Measurements from ENCODE around the gene POLG2. TPM values are rescaled to one million over a fixed set of nuclear protein-coding genes. Genes with fewer than 3 reads are reported as not detected.
"Not testable (repeated sequence)": the region's sequence is repeated elsewhere in the genome, so short reads cannot be mapped to it uniquely, and the experiment has no call there.

The POLG2 gene
- total RNA-seq, 2 donors from 2014 or later = 6.5 to 18.1 TPM

DNA sequence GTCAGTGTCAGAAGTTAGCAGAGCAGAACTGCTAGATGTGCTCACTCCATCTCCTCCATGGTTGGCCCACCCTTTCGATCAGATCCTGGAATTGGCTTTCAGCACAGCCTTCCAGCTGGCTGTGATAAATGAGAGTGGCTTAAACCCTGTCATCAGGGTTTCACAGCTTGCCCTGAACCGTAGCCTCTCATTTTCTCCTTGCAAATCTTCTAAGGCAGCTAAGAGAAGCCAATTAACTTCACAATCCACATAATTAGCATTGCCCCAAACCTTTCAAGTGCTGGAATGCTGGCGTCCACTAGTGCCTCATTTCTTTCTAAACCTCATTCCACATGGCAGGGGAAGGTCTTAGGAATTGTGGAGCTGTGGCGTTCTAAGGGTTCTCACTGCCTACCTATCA lies 26.2 kb downstream of the POLG2 start:
- 64 to 79% methylated on average over 4 of the region's 4 CpGs for WGBS, 2 donors
- Histone ChIP-seq H3K27ac (no peak overlapping the region), H3K4me3 (no peak overlapping the region), H3K9me3 (no peaks in the 10 kb centered on the region), H3K36me3 (replicated peaks in 1 of 2; ENCODE audit: insufficient read depth in 1 of 2, low read depth in 2 of 2) (no peaks in the 10 kb centered on the region), H3K4me1 (no peaks in the 10 kb centered on the region), H3K27me3 (no peaks in the 10 kb centered on the region)
- intact Hi-C loops (cut with DNase I) = no loop called here
- TF ChIP-seq POLR2A (IDR thresholded peaks at IDR 0.05) = no peak
- TF ChIP-seq, protein P1, sequence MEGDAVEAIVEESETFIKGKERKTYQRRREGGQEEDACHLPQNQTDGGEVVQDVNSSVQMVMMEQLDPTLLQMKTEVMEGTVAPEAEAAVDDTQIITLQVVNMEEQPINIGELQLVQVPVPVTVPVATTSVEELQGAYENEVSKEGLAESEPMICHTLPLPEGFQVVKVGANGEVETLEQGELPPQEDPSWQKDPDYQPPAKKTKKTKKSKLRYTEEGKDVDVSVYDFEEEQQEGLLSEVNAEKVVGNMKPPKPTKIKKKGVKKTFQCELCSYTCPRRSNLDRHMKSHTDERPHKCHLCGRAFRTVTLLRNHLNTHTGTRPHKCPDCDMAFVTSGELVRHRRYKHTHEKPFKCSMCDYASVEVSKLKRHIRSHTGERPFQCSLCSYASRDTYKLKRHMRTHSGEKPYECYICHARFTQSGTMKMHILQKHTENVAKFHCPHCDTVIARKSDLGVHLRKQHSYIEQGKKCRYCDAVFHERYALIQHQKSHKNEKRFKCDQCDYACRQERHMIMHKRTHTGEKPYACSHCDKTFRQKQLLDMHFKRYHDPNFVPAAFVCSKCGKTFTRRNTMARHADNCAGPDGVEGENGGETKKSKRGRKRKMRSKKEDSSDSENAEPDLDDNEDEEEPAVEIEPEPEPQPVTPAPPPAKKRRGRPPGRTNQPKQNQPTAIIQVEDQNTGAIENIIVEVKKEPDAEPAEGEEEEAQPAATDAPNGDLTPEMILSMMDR (IDR thresholded peaks at IDR 0.05) = no peak
- DNase-seq = no peak
- no peak for ATAC-seq

DNA sequence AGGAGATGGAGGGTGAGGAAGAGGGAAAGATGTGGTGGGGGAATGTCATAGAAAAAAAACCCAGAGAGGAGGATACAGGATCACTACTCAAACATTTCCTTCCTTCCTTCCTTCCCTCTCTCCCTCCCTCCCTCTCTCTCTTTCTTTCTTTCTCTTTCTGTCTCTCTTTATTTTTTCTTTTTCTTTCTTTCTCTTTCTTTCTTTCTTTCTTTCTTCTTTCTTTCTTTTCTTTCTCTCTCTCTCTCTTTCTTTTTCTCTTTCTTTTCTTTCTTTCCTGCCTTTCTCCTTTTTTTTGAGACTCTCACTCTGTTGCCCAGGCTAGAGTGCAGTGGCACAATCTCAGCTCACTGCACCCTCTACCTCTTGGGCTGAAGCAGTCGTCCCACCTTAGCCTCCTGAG lies 30.0 kb downstream of the POLG2 start:
- 30 to 46% methylated on average over 1 of the region's 1 CpG for WGBS, 2 donors
- H3K9me3 ChIP-seq; H3K36me3 ChIP-seq (replicated peaks in 1 of 2; ENCODE audit: insufficient read depth in 1 of 2, low read depth in 2 of 2); H3K4me3 ChIP-seq; DNase-seq; ATAC-seq; H3K27ac ChIP-seq; H3K4me1 ChIP-seq; intact Hi-C loops (cut with DNase I); H3K27me3 ChIP-seq: not testable (repeated sequence)

DNA sequence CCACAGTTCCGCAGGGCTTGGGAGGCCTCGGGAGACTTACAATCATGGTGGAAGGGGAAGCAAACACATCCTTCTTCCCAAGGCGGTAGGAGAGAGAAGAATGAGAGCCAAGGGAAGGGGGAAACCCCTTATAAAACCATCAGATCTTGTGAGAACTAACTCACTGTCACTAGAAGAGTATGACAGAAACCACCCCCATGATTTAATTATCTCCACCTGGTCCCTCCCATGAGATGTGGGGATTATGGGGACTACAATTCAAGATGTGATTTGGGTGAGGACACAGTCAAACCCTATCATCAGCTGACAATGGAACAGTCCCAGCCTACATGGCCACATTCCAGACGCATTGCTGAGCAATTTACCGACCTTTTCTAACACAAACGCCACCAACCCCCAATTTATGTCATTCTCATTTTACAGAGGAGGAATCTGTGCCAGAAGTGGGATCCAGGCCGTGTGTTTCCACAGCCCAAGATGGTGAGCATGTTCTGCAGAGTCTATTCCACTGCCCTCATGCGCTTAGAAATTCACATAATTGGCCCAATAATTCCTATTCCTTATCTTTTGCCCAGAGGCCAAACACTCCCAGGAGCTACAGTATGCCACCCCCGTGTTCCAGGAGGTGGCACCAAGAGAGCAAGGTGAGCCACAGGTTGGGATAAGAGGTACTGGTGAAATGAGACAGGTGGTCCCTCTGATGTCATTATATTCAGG lies 30.7 kb downstream of the POLG2 start:
- 58 to 62% methylated on average over 9 of the region's 9 CpGs for WGBS, 2 donors
- no peak for TF ChIP-seq POLR2A (IDR thresholded peaks at IDR 0.05)
- no peak overlapping the region for H3K27ac ChIP-seq
- no peaks in the 10 kb centered on the region for H3K4me1 ChIP-seq
- H3K9me3 ChIP-seq = no peaks in the 10 kb centered on the region
- no peaks in the 10 kb centered on the region for H3K36me3 ChIP-seq (replicated peaks in 1 of 2; ENCODE audit: insufficient read depth in 1 of 2, low read depth in 2 of 2)
- H3K4me3 ChIP-seq = no peak overlapping the region
- ATAC-seq = no peak
- intact Hi-C loops (cut with DNase I) = no loop called here
- no peaks in the 10 kb centered on the region for H3K27me3 ChIP-seq
- no peak for DNase-seq

DNA sequence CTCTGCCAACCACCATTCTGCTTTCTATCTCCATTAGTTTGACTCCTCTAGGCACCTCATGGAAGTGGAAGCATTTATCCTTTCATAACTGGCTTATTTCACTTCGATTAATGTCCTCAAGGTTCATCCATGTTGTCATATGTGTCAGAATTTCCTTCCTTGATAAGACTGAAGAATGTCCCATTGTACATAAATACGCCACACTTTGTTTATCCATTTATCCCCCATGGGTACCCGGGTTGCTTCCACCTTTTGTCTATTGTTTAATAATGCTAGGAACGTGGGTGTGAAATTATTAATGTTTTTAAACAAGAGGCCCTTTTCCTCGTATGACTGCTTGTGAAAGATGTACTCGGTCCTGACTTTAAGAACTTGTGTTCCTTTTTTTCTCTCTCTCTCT lies 35.1 kb downstream of the POLG2 start:
- DNase-seq = no peak
- Histone ChIP-seq H3K27me3 (no peaks in the 10 kb centered on the region), H3K36me3 (replicated peaks in 1 of 2; ENCODE audit: insufficient read depth in 1 of 2, low read depth in 2 of 2) (no peaks in the 10 kb centered on the region), H3K27ac (no peak overlapping the region), H3K9me3 (no peaks in the 10 kb centered on the region), H3K4me1 (no peaks in the 10 kb centered on the region), H3K4me3 (no peak overlapping the region)
- ATAC-seq = no peak
- TF ChIP-seq POLR2A (IDR thresholded peaks at IDR 0.05) = no peak
- TF ChIP-seq, protein P1 (IDR thresholded peaks at IDR 0.05) = no peak
- 60 to 66% methylated on average over 6 of the region's 6 CpGs for WGBS, 2 donors
- intact Hi-C loops (cut with DNase I) = no loop called here

DNA sequence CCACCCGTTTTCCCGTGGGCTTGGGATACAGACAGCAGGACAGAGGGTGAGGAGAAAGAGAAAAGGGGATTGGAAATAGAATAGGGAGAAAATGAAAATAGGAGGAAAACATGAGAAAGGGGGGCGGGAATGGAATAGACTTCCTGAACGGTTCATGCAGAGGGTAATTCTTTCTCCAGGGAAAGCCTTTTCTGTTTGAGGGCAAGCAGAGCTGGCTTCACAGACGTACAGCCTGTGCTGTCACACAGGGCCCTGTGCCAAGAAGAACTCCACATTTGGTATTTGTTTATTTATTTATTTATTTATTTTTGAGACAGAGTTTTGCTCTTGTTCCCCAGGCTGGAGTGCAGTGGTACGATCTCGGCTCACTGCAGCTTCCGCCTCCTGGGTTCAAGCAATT lies 35.9 kb downstream of the POLG2 start:
- H3K4me1 ChIP-seq = no peaks in the 10 kb centered on the region
- no peaks in the 10 kb centered on the region for H3K9me3 ChIP-seq
- no peaks in the 10 kb centered on the region for H3K27me3 ChIP-seq
- 80 to 81% methylated on average over 8 of the region's 8 CpGs for WGBS, 2 donors
- peak in 2 of 4 donors; percentile 15 to 22 for DNase-seq
- TF ChIP-seq, protein P1 (IDR thresholded peaks at IDR 0.05) = no peak
- TF ChIP-seq POLR2A (IDR thresholded peaks at IDR 0.05) = no peak
- no peak overlapping the region for H3K4me3 ChIP-seq
- no peak for ATAC-seq
- H3K36me3 ChIP-seq (replicated peaks in 1 of 2; ENCODE audit: insufficient read depth in 1 of 2, low read depth in 2 of 2) = no peaks in the 10 kb centered on the region
- intact Hi-C loops (cut with DNase I) = no loop called here
- H3K27ac ChIP-seq = no peak overlapping the region

DNA sequence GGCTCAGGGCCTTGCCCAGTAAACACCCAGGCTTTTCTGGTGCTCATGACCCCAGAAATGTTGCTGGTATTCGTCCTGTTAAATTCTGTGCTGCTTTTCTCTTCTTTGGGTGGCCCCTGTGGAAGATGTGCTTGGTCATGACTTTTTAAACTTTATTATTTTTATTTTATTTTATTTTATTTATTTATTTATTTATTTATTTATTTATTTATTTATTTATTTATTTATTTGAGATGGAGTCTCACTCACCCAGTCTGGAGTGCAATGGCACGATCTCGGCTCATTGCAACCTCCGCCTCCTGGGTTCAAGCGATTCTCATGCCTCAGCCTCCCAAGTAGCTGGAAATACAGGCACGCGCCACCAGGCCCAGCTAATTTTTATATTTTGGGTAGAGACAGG lies 37.0 kb downstream of the POLG2 start:
- H3K4me3 ChIP-seq; H3K4me1 ChIP-seq; H3K36me3 ChIP-seq (replicated peaks in 1 of 2; ENCODE audit: insufficient read depth in 1 of 2, low read depth in 2 of 2); H3K27me3 ChIP-seq; H3K9me3 ChIP-seq; DNase-seq; H3K27ac ChIP-seq; intact Hi-C loops (cut with DNase I); ATAC-seq: not testable (repeated sequence)
- 85 to 96% methylated on average over 7 of the region's 7 CpGs for WGBS, 2 donors
